ENCODE data around the gene CCDC7. TPM values are rescaled to one million over a fixed set of nuclear protein-coding genes. Genes with fewer than 3 reads are reported as not detected.
"Not testable (repeated sequence)": the region's sequence is repeated elsewhere in the genome, so short reads cannot be mapped to it uniquely, and the experiment has no call there.

Gene CCDC7
- total RNA-seq, 1 donor from 2014 or later, result 31.7 TPM

- DNase-seq (ENCODE audit: low spot score), result not testable (repeated sequence)
These were observed 116.8 kb downstream of the CCDC7 start for GRCh38 chr10:32562695-32563094.

DNA sequence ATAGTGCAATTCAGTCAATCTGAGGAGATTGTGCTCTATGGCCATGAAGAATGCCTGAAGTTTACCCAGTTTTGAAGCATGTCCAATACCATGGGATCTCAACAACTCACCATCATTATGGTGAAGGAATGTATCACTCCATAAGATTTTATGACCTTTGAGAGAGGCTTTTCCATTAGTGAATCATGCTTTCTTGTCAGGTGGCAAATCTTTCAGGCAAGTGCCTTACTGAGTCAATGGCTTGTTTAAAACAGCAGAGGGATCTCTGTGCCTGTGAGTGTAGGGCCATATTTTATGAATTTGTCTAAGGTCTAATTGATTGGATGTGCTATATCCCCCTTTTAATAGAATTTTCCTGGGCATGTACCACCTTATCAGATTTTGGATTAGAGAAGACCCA is 131.5 kb downstream of the CCDC7 start:
- DNase-seq (ENCODE audit: low spot score), result no peak

- DNase-seq (ENCODE audit: low spot score), result no peak
These were observed 137.0 kb downstream of the CCDC7 start for GRCh38 chr10:32582946-32583345.

DNA sequence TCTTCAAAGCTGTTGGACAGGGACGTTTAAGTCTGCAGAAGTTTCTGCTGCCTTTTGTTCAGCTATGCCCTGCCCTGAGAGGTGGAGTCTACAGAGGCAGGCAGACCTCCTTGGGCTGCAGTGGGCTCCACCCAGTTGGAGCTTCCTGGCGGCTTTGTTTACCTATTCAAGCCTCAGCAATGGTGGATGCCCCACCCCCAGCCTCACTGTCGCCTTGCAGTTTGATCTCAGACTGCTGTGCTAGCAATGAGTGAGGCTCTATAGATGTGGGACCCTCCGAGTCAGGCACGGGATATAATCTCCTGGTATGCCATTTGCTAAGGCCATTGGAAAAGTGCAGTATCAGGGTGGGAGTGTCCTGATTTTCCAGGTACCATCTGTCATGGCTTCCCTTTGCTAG is 152.1 kb downstream of the CCDC7 start:
- not testable (repeated sequence) for DNase-seq (ENCODE audit: low spot score)

DNA sequence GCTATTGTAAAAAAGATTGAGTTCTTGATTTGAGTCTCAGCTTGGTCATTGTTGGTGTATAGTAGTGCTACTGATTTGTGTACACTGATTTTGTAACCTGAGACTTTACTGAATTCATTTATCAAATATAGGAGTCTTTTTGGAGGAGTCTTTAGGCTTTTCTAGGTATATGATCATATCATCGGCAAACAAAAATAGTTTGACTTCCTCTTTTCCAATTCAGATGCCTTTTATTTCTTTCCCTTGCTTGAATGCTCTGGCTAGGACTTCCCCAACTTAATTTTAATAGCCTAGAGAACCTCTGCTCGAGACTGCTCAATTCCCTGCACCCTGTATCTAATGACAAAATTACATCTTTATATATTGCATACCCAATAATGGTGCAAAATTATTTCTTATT is 154.4 kb downstream of the CCDC7 start:
- DNase-seq (ENCODE audit: low spot score), result no peak

DNA sequence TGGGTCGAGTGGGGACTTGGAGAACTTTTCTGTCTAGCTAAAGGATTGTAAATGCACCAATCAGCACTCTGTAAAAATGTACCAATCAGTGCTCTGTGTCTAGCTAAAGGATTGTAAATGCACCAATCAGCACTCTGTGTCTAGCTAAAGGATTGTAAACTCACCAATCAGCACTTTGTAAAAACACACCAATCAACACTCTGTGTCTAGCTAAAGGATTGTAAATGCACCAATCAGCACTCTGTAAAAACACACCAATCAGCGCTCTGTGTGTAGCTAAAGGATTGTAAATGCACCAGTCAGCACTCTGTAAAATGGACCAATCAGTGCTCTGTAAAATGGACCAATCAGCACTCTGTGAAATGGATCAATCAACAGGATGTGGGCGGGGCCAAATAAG is 155.6 kb downstream of the CCDC7 start:
- not testable (repeated sequence) for DNase-seq (ENCODE audit: low spot score)

DNA sequence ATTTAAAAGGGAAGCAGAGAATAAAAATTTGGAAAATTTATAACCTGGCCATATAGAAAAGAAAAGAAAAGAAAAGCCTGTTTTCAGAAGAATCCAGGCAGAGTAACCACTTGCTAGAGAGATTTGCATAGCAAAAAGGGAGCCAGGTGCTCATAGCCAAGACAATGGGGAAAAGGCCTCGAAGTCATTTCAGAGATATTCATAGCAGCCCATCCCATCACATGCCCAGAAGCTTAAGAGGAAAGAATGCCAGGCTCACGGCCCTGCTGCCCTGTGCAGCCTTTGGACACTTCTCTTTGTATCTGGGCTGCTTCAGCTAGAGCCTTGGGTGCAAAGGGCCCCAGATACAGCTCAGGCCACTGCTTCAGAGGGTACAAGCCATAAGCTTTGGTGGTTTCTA is 159.8 kb downstream of the CCDC7 start:
- no peak for DNase-seq (ENCODE audit: low spot score)

- not testable (repeated sequence) for DNase-seq (ENCODE audit: low spot score)
These were observed 164.6 kb downstream of the CCDC7 start for GRCh38 chr10:32610543-32610942.

GRCh38 chr10:32616438-32616837 is 170.5 kb downstream of the CCDC7 start:
- no peak for DNase-seq (ENCODE audit: low spot score)

GRCh38 chr10:32618482-32618881 is 172.5 kb downstream of the CCDC7 start:
- no peak for DNase-seq (ENCODE audit: low spot score)

DNA sequence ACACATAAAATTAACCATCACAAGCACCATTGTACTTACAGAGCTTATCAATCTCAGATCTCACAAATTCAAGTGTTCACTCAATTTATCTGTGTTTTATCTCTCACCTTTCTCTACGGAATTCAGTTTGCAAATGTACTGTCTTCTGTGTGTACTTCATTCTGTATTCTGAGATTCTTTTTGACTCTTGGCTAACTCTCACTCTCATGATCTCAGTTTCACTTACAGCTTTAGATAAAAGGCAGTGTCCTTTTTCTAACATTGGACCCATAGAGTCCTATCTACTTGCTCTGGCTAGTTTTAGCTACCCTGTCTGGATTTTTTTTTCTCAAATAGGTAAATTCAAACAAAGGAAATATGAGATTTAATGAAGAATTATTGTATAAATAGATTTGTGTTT is 176.0 kb downstream of the CCDC7 start:
- DNase-seq (ENCODE audit: low spot score), result no peak

DNA sequence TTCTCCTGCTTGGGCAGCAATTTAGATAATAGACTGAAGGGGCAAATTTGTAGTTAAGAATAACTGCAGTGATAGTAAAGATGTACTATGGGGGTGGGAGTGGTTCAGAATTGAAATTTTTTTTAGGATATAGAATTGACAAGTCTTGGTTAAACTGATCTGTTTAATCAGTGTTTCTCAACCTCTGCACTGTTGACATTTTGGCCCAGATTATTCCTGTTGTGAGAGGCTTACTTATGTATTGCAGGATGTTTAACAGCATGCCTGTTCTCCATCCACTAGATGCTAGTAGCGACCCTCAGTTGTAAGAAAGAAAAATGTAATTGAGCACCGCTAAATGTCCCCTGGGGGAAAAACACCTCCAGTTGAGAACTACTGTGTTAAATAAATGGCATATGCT is 176.5 kb downstream of the CCDC7 start:
- no peak for DNase-seq (ENCODE audit: low spot score)

GRCh38 chr10:32627183-32627582 is 181.2 kb downstream of the CCDC7 start:
- no peak for DNase-seq (ENCODE audit: low spot score)

DNA sequence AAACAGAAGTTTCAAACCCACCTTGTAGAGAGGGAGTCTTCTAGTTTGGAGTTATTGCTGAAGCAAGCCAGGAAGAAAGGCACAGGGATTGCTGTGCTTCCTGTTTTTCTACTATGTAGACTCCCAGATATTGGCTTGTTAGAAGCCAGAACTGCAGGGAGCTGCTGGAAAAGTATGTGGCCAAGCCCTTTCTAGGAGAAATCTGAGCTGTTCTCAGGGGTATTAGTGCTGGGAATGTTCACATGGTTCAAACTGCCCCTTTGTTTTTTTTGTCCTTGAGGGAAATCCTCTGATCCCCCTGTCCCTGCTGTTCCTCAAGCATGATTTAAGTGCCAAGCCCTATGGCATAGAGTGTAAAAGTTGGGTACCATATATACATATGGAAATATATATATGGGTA is 184.0 kb downstream of the CCDC7 start:
- no peak for DNase-seq (ENCODE audit: low spot score)

DNA sequence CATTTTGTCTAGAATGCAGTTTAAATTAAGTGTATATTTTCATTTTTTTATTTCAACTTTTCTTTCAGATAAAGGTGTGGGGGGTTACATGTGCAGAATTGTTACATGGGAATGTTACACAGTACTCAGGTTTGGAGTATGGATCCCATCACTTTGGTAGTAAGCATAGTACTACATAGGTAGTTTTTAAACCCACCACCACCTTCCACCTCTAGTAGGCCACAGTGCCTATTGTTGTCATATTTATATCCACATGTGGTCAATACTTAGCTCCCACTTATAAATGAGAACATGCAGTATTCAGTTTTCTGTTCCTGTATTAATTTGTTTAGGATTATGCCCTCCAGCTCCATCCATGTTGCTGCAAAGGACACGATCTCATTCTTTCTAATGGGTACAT is 200.6 kb downstream of the CCDC7 start:
- DNase-seq (ENCODE audit: low spot score), result no peak

DNA sequence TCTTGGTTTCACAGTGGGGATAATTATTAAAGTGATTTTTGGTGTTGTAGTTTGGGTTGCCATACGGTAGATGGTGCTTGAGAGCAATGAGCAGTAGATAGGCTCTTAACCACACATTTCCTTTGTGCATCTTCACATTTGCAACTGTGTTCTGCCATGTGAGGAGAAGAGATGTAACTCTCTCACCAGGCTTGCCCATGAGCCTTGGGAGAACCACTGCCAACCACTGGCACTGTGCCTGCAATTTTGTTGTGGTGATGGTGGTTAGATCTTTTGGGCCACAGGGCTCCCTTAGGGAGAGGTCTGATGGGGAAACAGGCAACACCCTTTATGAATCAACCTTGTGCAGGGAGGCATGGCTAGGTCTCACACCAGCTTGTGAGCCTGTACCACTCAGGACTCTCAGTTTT is 204.3 kb downstream of the CCDC7 start:
- DNase-seq (ENCODE audit: low spot score), result no peak

GRCh38 chr10:32657430-32657829 is 211.5 kb downstream of the CCDC7 start:
- DNase-seq (ENCODE audit: low spot score), result not testable (repeated sequence)

DNA sequence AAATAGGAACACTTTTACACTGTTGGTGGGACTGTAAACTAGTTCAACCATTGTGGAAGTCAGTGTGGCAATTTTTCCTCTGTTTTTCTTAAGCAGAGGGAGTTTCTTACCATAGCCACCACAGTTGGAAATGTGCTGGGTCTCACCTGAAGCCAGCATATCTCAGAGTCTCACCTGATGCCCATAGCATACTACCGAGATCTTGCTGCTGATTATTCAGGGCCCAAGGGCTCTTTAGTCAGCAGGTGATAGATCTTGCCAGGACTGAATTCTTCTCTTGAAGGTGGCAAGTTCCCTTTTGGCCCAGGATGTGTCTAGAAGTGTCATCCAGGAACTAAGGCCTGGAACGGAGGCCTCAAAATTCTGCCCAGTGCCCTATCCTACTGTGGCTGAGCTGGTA is 215.4 kb downstream of the CCDC7 start:
- no peak for DNase-seq (ENCODE audit: low spot score)

DNA sequence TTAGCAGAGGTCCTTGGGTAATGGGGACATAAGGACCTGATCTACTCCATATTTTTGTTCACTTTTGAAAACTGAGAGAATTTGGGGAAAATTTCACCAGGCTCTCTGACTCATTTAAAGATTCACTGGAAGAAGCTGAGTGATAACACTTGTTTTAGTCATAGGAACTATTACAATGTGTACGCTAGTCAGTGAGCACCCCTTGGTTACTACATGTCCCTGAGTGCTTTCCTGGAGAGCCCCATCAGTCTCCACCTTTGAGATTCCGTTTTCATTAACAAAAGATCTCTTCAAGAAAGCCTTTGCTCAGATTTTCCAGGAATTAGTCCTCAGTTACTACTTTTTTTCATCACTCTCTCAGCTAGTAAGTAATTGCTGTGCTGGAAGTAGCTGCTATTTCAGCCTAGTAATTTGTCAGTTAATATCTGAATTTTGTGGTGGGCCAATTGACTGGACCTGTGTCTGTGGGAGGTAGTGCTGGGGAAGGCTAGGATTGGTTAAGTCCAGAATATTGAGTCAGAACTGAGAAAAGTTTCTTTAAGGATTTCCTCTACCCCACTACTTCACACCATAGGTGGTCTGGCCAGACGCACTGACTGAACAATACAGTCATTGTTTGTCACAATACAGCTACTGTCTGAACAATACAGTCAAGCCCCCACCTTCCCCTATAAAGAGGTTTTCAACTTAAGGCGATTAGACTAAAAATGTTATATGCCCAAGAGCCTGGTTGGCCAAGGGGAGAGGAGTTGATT is 235.0 kb downstream of the CCDC7 start:
- no peak for DNase-seq (ENCODE audit: low spot score)

- DNase-seq (ENCODE audit: low spot score), result no peak
These were observed 238.4 kb downstream of the CCDC7 start for GRCh38 chr10:32684291-32684690.

DNA sequence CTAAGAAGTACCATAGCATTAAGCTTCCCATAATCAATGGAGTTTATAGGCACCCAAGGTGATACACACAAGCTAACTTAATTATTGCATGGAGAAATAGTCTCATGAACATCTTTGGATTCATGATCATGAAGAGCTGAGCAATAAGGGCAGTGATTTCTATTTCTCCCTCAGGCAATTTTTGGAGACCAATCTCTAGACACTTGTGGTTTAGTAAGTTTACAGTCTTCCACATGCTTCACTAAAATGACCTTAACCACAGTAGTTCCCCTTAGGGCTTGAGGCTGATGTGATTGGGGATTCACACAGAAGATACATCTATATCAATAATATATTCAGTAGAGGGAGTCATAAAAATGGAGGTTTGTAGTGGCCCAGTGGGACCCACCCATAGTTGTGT is 241.2 kb downstream of the CCDC7 start:
- no peak for DNase-seq (ENCODE audit: low spot score)

- DNase-seq (ENCODE audit: low spot score), result no peak
These were observed 241.6 kb downstream of the CCDC7 start for GRCh38 chr10:32687546-32687945.

DNA sequence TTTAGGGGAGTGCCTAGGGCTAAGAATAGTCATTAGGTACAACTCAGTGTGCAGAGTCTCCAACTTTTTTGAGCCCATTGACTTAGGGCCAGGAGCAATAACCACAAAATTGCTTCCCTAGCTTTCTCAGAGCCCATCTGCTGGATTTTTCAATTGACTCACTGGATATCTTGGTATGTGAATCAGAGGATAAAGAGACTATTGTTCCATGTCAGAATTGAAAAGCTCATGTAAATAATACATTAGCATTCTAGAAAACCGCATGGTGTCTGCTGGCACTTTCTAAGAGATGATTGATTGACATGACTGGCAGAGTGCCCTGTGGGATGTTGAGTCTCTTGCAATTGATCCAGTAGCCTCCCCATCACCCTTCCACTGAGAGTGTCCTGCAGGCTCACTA is 246.2 kb downstream of the CCDC7 start:
- no peak for DNase-seq (ENCODE audit: low spot score)

- no peak for DNase-seq (ENCODE audit: low spot score)
These were observed 247.6 kb downstream of the CCDC7 start for GRCh38 chr10:32693441-32693979.
